IPS DF 6.9 (cell line): ENCODE measurements around the gene PRAME.
"Not testable (repeated sequence)": the region's sequence is repeated elsewhere in the genome, so short reads cannot be mapped to it uniquely, and the experiment has no call there.

Experiments
- DNase-seq: peaks from one replicate; pipeline ENCODE4 v3.0.0-alpha.2; 2013; ENCODE audit warnings: low read depth, low spot score
- H3K27ac ChIP-seq: one replicate; pipeline ENCODE4 v1.5.1; 2013; ENCODE audit warnings: low read length, control low read depth
- H3K27me3 ChIP-seq: 2 replicates; pipeline ENCODE4 v1.6.1; 2013; ENCODE audit warnings: mild to moderate bottlenecking, low read length; ENCODE audit not compliant: control insufficient read depth, insufficient read depth
- H3K36me3 ChIP-seq: 2 replicates; pipeline ENCODE4 v1.6.1; 2013; ENCODE audit warnings: low read length; ENCODE audit not compliant: control insufficient read depth, insufficient read depth
- H3K4me1 ChIP-seq: 2 replicates; pipeline ENCODE4 v1.6.1; 2013; ENCODE audit warnings: low read length; ENCODE audit not compliant: control insufficient read depth, insufficient read depth
- H3K4me3 ChIP-seq: 2 replicates; pipeline ENCODE4 v1.5.1; 2013; ENCODE audit warnings: mild to moderate bottlenecking, low read length
- H3K9me3 ChIP-seq: 2 replicates; pipeline ENCODE4 v1.6.1; 2013; ENCODE audit warnings: low read length, inconsistent platforms; ENCODE audit not compliant: control insufficient read depth, insufficient read depth
- WGBS: extraction: QIAGEN DNeasy Blood & Tissue Kit; methylation state at CpG from one replicate; pipeline ENCODE4 v1.1.7; 2013; ENCODE audit warnings: mixed read lengths, missing lambda C conversion rate; ENCODE audit not compliant: insufficient read length, insufficient coverage; 5-methylcytosine and 5-hydroxymethylcytosine counted together

The PRAME gene

GRCh38 chr22:22535662-22536061 lies 23.4 kb downstream of the PRAME start:
- WGBS: no CpG with 5 or more reads among the region's 3 CpGs
- no peaks in the 10 kb centered on the region for H3K4me1 ChIP-seq
- no peak overlapping the region for H3K4me3 ChIP-seq
- H3K9me3 ChIP-seq: no peaks in the 10 kb centered on the region
- H3K27ac ChIP-seq: no peak overlapping the region
- no peak for DNase-seq
- no peaks in the 10 kb centered on the region for H3K36me3 ChIP-seq
- H3K27me3 ChIP-seq: peaks cover 3% of the 10 kb centered on the region; the same call in 1 of the 2 replicates

- Histone ChIP-seq H3K4me3 (no peak overlapping the region), H3K27me3 (peaks cover 3% of the 10 kb centered on the region; the same call in 1 of the 2 replicates), H3K4me1 (no peaks in the 10 kb centered on the region), H3K36me3 (no peaks in the 10 kb centered on the region), H3K9me3 (no peaks in the 10 kb centered on the region), H3K27ac (no peak overlapping the region)
- no CpG with 5 or more reads among the region's 9 CpGs for WGBS
- DNase-seq: no peak
Measured at GRCh38 chr22:22534604-22535415, 24.3 kb downstream of the PRAME start.

- Histone ChIP-seq H3K36me3 (no peaks in the 10 kb centered on the region), H3K27me3 (peaks cover 3% of the 10 kb centered on the region; the same call in 1 of the 2 replicates), H3K27ac (no peak overlapping the region), H3K4me3 (no peak overlapping the region), H3K4me1 (no peaks in the 10 kb centered on the region), H3K9me3 (no peaks in the 10 kb centered on the region)
- no CpG with 5 or more reads among the region's 5 CpGs for WGBS
- no peak for DNase-seq
Measured at GRCh38 chr22:22533863-22534262, 25.2 kb downstream of the PRAME start.

- Histone ChIP-seq H3K36me3 (no peaks in the 10 kb centered on the region), H3K4me3 (no peak overlapping the region), H3K4me1 (no peaks in the 10 kb centered on the region), H3K27ac (no peak overlapping the region), H3K9me3 (no peaks in the 10 kb centered on the region), H3K27me3 (peaks cover 3% of the 10 kb centered on the region; the same call in 1 of the 2 replicates)
- WGBS: no CpG with 5 or more reads among the region's 1 CpG
- DNase-seq: no peak
Measured at GRCh38 chr22:22533417-22533816, 25.6 kb downstream of the PRAME start.

- whole genome bisulfite sequencing: no CpG with 5 or more reads among the region's 12 CpGs
- H3K27me3 ChIP-seq, H3K27ac ChIP-seq, H3K4me3 ChIP-seq, H3K4me1 ChIP-seq, H3K36me3 ChIP-seq, DNase-seq, H3K9me3 ChIP-seq: not testable (repeated sequence)
Measured at GRCh38 chr22:22532547-22533071, 26.5 kb downstream of the PRAME start.

GRCh38 chr22:22531770-22532546 lies 27.1 kb downstream of the PRAME start:
- H3K9me3 ChIP-seq: no peaks in the 10 kb centered on the region
- no peaks in the 10 kb centered on the region for H3K4me1 ChIP-seq
- peaks cover 3% of the 10 kb centered on the region; the same call in 1 of the 2 replicates for H3K27me3 ChIP-seq
- H3K4me3 ChIP-seq: no peak overlapping the region
- no peaks in the 10 kb centered on the region for H3K36me3 ChIP-seq
- DNase-seq: no peak
- no peak overlapping the region for H3K27ac ChIP-seq
- no CpG with 5 or more reads among the region's 7 CpGs for WGBS

- H3K27me3 ChIP-seq: peaks cover 3% of the 10 kb centered on the region; the same call in 1 of the 2 replicates
- WGBS: no CpG with 5 or more reads among the region's 2 CpGs
- no peak overlapping the region for H3K27ac ChIP-seq
- H3K4me3 ChIP-seq: no peak overlapping the region
- no peaks in the 10 kb centered on the region; the same call in 1 of the 2 replicates for H3K9me3 ChIP-seq
- H3K4me1 ChIP-seq: no peaks in the 10 kb centered on the region
- no peaks in the 10 kb centered on the region for H3K36me3 ChIP-seq
- no peak for DNase-seq
Measured at GRCh38 chr22:22528780-22529179, 30.3 kb downstream of the PRAME start.

- WGBS: no CpG with 5 or more reads among the region's 5 CpGs
- H3K27ac ChIP-seq: no peak overlapping the region
- H3K27me3 ChIP-seq: peaks cover 2% of the 10 kb centered on the region; the same call in 1 of the 2 replicates
- no peaks in the 10 kb centered on the region for H3K4me1 ChIP-seq
- H3K4me3 ChIP-seq: no peak overlapping the region
- H3K9me3 ChIP-seq: no peaks in the 10 kb centered on the region; the same call in 1 of the 2 replicates
- no peak for DNase-seq
- no peaks in the 10 kb centered on the region for H3K36me3 ChIP-seq
Measured at GRCh38 chr22:22527312-22527711, 31.8 kb downstream of the PRAME start.

- DNase-seq: no peak
- no peaks in the 10 kb centered on the region for H3K4me1 ChIP-seq
- H3K4me3 ChIP-seq: no peak overlapping the region
- no CpG with 5 or more reads among the region's 4 CpGs for WGBS
- peaks cover 2% of the 10 kb centered on the region; the same call in 1 of the 2 replicates for H3K27me3 ChIP-seq
- no peak overlapping the region for H3K27ac ChIP-seq
- H3K9me3 ChIP-seq: no peaks in the 10 kb centered on the region; the same call in 1 of the 2 replicates
- no peaks in the 10 kb centered on the region for H3K36me3 ChIP-seq
Measured at GRCh38 chr22:22526125-22526912, 32.7 kb downstream of the PRAME start.

- Histone ChIP-seq H3K4me1 (no peaks in the 10 kb centered on the region), H3K4me3 (no peak overlapping the region), H3K9me3 (no peaks in the 10 kb centered on the region; the same call in 1 of the 2 replicates), H3K36me3 (no peaks in the 10 kb centered on the region), H3K27ac (no peak overlapping the region), H3K27me3 (peaks cover 2% of the 10 kb centered on the region; the same call in 1 of the 2 replicates)
- no CpG with 5 or more reads among the region's 6 CpGs for WGBS
- DNase-seq: no peak
Measured at GRCh38 chr22:22523494-22523893, 35.6 kb downstream of the PRAME start.
